Posterior vena cava (tissue), 2 donors: ENCODE results near the gene PKIG. TPM values are rescaled to one million over a fixed set of nuclear protein-coding genes. Genes with fewer than 3 reads are reported as not detected.

Source experiments
- DNase-seq: peaks from one replicate; pipeline ENCODE4 v3.0.0-alpha.2; 2020; ENCODE audit warnings: low spot score
- intact Hi-C, 2 donors: fragments of 100-400 bp; cut with DNase I; formaldehyde crosslinking; loops; one replicate each; pipeline versions ENCODE4 v1.14.1 to v1.14.2; 2022 to 2023
- total RNA-seq, 2 donors: library from RNA; stranded (reverse); fragmentation: NEBNext Ultra II Directional; extraction: Animal tissue kit (Norgen Biotek cat#: 25700); gene quantifications; one replicate each; pipeline ENCODE4 v1.2.1, GENCODE V29; 2021
- donor health status: DM: yes; HTN: yes; CAD: no.
- donor health status: DM: yes; HTN: yes; CAD: no.

PKIG gene
- total RNA-seq, 2 donors from 2014 or later: 125 to 246 TPM

DNA sequence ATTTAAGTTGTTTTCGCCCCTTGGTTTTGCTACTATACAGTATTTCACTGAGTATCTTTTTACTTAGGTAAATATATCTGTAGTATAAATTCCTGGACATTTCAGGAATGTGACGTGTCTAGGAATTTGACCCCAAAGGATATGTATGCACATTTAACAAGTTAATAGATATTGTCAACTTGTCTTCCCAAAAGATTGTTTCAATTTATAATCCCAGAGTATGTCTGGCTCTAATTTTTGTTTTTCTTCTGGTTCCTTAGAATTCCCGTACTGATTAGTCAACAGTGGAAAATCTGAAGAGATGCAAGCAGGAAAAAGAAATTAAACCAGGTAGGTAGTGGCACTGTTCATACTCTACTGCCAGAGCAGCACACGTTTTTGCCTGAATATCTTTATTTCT is 7.2 kb downstream of the PKIG start:
- intact Hi-C loops: no loop called here
- DNase-seq: no peak

DNA sequence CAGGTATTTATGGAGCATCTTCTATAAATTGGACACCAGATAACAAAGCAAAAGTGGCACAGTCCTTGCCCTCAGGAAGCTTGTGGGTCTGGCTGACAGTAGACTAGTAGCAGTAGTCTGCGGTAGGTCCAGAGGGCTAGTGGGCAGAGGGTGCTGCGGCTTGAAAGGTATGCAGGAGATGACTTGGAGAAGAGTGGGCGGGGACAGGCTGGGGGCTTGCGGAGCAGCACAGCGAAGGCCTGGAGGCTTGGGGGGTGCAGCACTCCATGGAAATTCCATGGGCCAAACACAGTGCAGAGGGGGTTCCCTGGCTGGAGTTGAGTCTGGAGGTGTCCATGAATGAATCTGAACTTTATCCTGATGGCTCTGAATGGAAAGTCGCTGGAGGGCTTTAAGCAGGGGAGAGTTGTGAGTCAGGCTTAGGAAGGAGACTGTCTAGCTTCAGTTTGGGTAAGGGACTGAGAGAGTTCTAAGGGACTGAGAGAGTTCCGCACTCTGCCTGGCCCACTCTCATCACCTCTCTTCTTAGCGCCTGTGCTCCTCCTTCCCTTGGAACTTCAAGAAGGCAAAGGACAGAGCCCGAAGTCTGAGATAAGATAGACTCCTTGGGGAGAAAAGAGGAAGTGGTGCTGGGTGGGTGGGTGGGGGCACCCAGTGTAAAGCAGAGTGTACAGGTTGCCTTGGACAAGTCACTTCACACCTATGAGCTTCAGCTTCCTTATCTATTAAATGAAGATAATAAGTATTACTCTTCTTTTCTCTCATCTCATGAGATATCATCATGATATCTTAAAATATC is 8.8 kb downstream of the PKIG start:
- DNase-seq: no peak
- intact Hi-C loops: loop anchor here in 1 of 2 donors (10.0 kb wide), 1 partner anchor 46 kb away; no protein-coding TSS in a partner anchor

DNA sequence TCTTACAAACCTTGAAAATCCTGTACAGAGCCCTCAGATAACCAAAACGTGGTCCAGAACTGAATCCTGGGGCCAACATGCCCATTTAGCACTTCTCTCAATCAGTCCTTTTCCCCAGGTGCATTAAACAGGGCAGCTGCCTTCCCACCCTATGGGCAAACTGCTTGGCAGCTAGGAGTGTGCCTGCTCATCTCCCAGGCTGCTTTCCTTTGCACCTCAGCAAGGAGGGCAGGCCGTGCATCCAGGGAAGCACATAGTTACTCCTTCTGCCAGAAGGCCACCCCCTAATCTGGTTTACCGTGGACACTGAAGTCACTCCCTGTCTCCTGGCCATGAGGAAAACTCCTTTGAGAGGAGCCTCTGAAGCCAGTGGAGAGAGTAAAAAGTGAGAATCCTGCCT is 10.0 kb downstream of the PKIG start:
- intact Hi-C loops: loop anchor here in 1 of 2 donors (10.0 kb wide), 1 partner anchor 48 kb away; no protein-coding TSS in a partner anchor
- DNase-seq: no peak

DNA sequence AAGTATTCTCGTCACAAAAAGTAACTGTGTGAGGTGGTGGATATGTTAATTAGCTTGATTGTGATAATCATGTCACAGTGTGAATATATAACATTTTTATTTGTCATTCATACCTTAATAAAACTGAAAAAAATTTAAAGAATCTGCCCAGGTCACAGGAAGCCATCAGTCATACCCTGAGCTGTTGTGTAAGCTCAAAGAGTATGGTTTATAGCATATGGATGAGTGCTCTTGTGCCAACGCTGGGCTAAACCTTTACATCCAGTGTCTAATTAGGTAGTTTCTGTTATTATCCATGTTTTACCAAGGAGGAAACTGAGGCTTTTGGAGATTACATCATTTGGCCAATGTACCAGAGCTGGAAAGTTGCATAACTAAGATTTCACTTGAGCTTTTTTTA is 11.4 kb downstream of the PKIG start:
- intact Hi-C loops: loop anchor here in 1 of 2 donors (10.0 kb wide), 1 partner anchor 49 kb away; no protein-coding TSS in a partner anchor
- DNase-seq: no peak

DNA sequence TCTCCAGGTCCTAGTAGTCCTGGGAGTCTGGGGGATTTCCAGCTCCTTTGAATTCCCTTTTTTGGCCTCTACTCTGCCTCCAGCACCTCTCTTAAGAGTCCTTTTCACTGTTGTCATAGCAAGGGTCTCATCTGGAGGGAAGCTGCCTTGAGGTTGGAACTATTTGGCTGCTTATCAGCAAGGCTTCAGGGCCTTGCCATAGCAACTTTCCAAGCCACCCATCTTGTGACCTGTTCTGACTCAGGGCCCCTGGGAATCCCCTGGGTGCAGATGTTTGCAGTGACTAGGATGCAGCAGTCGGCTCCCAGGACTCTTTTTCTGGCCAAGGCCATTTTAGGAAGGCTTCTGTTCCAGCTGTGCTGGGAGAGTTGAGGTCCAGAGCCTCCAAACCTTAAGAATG is 12.4 kb downstream of the PKIG start:
- DNase-seq: peak; percentile 56
- intact Hi-C loops: loop anchor here in 1 of 2 donors (10.0 kb wide), 1 partner anchor 50 kb away; no protein-coding TSS in a partner anchor

GRCh38 chr20:44596010-44596409 is 13.6 kb downstream of the PKIG start:
- DNase-seq: no peak
- intact Hi-C loops: loop anchor here in 1 of 2 donors (10.0 kb wide), 1 partner anchor 51 kb away; no protein-coding TSS in a partner anchor

DNA sequence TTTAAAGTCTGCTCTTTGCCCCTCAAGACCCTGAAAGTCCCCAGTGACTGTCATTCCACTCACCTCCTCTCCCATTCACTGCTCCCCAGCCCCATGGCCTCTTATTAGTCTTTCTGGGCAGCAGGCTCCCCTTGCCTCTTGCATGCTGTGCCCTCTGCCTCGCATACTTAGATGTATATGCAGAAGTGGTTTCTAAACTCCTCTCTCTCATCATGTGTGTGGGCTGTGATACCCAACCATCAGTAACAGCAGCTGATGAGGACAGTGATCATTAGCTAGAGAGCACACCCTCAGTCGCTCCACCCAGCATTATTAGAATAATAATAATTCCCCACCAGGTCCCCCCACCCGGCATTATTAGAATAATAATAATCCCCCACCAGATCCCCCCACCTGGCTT is 14.5 kb downstream of the PKIG start:
- no peak for DNase-seq
- intact Hi-C loops: loop anchor here in 1 of 2 donors (10.0 kb wide), 1 partner anchor 52 kb away; no protein-coding TSS in a partner anchor

DNA sequence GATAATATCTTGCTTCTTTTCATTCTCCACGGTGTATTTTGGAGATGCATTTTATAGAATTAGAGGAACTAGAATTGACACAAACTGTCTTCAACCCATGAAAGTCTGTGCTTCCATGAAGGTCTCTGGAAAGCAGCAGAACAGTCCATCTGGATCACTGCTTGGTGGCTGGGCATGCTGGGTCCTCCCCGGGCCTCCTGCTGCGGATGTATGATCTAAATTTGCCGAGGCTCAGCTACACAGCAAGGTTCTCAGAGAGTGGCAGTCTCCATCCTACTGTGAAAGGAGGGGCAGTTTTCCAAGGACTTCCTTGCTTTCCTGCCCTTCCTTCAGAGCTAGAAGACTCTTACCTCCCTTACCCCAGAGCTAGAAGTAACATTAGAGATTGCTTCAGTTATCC is 15.1 kb downstream of the PKIG start:
- DNase-seq: no peak
- intact Hi-C loops: loop anchor here in 1 of 2 donors (10.0 kb wide), 1 partner anchor 53 kb away; no protein-coding TSS in a partner anchor

DNA sequence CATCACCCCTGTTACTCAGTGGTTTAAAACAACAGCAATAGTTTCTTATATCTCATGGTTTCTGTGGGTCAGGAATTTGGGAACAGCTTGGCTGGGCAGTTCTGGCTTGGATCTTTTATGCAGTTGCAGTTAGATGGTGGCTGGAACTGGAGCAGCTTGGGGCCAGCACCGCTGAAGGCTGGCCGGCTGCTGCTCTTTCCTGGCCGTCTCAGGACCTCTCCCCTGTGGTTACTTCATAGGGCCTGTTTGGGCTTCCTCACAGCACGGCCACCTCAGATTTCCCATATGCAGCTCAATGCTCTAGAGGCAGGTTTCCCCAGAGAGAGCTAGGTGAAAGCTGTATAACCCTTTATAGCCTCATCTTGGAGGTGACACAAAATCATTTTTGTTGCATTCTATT is 15.6 kb downstream of the PKIG start:
- peak; percentile 83 for DNase-seq
- intact Hi-C loops: loop anchor here in 1 of 2 donors (10.0 kb wide), 1 partner anchor 53 kb away; no protein-coding TSS in a partner anchor

GRCh38 chr20:44598423-44599305 is 16.3 kb downstream of the PKIG start:
- DNase-seq: peak; percentile 83
- intact Hi-C loops: loop anchor here in 1 of 2 donors (10.0 kb wide), 1 partner anchor 54 kb away; no protein-coding TSS in a partner anchor

DNA sequence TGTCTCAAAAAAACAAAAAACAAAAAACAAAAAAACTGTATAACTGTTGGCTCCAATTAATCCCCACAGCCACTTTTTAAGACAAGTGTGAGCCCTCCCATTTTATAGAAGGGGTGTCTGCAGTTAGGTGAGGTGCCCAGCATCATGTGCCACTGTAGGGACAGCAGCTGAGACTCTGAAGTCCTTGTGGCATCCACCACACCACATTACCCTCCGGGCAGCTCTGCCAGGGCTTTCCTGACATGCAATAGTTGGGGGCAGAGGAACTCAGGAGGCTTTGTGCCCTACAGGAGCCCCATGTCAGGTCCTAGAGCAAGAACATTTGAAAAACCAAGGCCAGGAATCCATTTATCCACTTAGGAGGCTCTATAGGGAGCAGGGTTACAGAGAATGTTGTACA is 17.3 kb downstream of the PKIG start:
- intact Hi-C loops: loop anchor here in 1 of 2 donors (10.0 kb wide), 1 partner anchor 55 kb away; no protein-coding TSS in a partner anchor
- no peak for DNase-seq

DNA sequence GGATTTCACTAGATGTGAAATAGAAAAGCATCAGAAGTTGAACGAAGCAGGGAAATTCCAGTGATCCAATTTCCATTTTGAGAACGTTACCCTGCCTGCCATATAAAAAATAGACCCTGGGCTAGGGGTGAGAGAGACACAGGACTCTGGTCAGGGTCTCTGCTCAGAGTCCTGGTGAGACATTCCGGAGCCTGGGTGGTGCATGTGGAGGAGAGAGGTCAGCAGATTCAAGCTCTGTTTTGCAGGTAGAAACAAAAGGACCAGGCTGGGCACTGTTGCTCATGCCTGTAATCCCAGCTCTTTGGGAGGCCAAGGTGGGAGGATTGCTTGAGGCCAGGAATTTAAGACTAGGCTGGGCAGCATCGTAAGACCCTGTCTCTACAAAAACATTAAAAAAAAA is 17.9 kb downstream of the PKIG start:
- peak; percentile 32 for DNase-seq
- intact Hi-C loops: no loop called here

- intact Hi-C loops: no loop called here
- peak; percentile 90 for DNase-seq
These were observed 18.4 kb downstream of the PKIG start for GRCh38 chr20:44600758-44601201.

DNA sequence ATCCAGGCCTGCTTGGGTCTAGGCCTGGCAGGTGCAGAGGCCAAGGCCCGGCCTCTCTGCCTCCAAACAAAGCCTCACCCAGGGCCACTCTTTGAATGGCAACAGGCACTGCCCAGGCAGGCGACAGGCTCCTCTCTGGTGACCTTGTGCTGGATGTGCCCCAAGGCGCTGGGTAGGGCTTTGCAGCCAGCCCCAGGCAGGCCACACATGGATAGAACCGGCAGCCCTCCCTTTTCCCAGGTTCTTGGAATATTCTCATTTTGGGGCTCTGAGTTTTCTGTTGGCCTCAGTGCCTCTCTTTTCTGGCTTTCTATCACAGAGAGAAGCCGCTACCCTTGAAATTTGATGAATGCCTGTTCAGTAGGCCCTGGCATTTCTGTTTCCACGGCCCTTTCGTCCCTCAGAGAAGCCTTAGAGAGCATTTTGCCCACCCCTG is 18.9 kb downstream of the PKIG start:
- DNase-seq: peak; percentile 72
- intact Hi-C loops: no loop called here

DNA sequence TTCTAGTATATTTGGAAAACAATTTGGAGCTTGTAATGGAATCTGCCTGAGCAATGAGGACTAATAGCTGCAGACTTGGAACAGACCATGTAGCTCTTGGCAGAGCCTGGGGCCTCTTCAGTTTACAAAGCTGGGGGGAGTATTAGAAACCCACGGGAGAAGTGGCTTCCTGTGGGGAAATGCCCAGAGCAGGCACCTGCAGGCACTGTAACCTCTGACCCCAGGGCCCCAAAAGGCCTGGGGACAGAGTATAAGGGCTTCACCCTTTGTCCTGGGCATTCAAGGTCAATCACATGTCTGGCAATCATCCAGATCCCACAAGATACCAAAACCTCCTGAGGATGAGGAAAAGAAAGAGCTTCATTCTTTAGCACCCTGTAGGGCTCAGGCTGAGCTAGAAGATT is 19.4 kb downstream of the PKIG start:
- intact Hi-C loops: no loop called here
- DNase-seq: peak; percentile 94

GRCh38 chr20:44603327-44603726 is 20.9 kb downstream of the PKIG start:
- DNase-seq: peak; percentile 74
- intact Hi-C loops: no loop called here

GRCh38 chr20:44606725-44607441 is 24.5 kb downstream of the PKIG start:
- DNase-seq: no peak
- intact Hi-C loops: no loop called here

DNA sequence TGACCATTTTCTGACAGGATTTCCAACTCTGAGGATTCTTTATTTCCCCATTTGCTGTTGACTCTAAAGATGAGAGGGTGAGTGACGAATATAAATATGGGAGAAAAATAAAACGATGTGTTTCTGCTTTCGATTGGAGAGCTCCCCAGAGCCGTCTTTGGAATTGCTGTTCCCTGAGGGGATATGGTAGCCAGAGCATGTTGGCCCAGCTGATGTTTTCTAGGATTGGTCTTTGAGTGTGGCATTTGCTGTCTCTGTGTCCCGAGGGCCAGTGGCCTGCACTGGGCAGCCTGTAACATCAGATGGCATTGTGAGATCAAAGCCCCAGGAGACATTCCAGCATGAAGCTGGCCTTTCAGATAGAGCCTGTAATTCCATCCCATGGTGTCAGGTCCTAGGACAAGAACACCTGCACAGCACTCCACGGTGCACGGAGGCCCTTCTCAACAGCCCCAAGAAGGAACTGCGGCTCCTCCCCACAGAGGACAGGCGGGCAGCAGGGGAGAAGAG is 26.7 kb downstream of the PKIG start:
- intact Hi-C loops: no loop called here
- peak; percentile 64 for DNase-seq
